ENCODE results near the gene WWOX.
A peak's percentile ranks its signal among the peaks of the same experiment; 100 is the strongest.

Gene WWOX

GRCh38 chr16:79154086-79154485 is 1054.6 kb downstream of the WWOX start:
- DNase-seq (ENCODE audit: low spot score), result no peak

- no peak for DNase-seq (ENCODE audit: low spot score)
Measured at GRCh38 chr16:79155471-79155870, 1056.0 kb downstream of the WWOX start.

GRCh38 chr16:79155904-79156303 is 1056.5 kb downstream of the WWOX start:
- no peak for DNase-seq (ENCODE audit: low spot score)

GRCh38 chr16:79156761-79157160 is 1057.3 kb downstream of the WWOX start:
- no peak for DNase-seq (ENCODE audit: low spot score)

- no peak for DNase-seq (ENCODE audit: low spot score)
Measured at GRCh38 chr16:79158337-79158736, 1058.9 kb downstream of the WWOX start.

GRCh38 chr16:79159261-79160049 is 1060.0 kb downstream of the WWOX start:
- DNase-seq (ENCODE audit: low spot score), result no peak

GRCh38 chr16:79162977-79163376 is 1063.5 kb downstream of the WWOX start:
- no peak for DNase-seq (ENCODE audit: low spot score)

GRCh38 chr16:79163691-79164387 is 1064.4 kb downstream of the WWOX start:
- DNase-seq (ENCODE audit: low spot score), result no peak

GRCh38 chr16:79164388-79164995 is 1065.0 kb downstream of the WWOX start:
- no peak for DNase-seq (ENCODE audit: low spot score)

- no peak for DNase-seq (ENCODE audit: low spot score)
Measured at GRCh38 chr16:79165079-79165478, 1065.6 kb downstream of the WWOX start.

- DNase-seq (ENCODE audit: low spot score), result no peak
Measured at GRCh38 chr16:79165506-79165905, 1066.1 kb downstream of the WWOX start.

GRCh38 chr16:79167893-79168292 is 1068.4 kb downstream of the WWOX start:
- no peak for DNase-seq (ENCODE audit: low spot score)

- no peak for DNase-seq (ENCODE audit: low spot score)
Measured at GRCh38 chr16:79168321-79168720, 1068.9 kb downstream of the WWOX start.

GRCh38 chr16:79169239-79169638 is 1069.8 kb downstream of the WWOX start:
- DNase-seq (ENCODE audit: low spot score), result peak; percentile 59

- DNase-seq (ENCODE audit: low spot score), result no peak
Measured at GRCh38 chr16:79170555-79171246, 1071.2 kb downstream of the WWOX start.

- no peak for DNase-seq (ENCODE audit: low spot score)
Measured at GRCh38 chr16:79171504-79171903, 1072.0 kb downstream of the WWOX start.

GRCh38 chr16:79171931-79172705 is 1072.7 kb downstream of the WWOX start:
- no peak for DNase-seq (ENCODE audit: low spot score)

GRCh38 chr16:79172976-79173500 is 1073.6 kb downstream of the WWOX start:
- no peak for DNase-seq (ENCODE audit: low spot score)

GRCh38 chr16:79173919-79174318 is 1074.5 kb downstream of the WWOX start:
- no peak for DNase-seq (ENCODE audit: low spot score)

- DNase-seq (ENCODE audit: low spot score), result no peak
Measured at GRCh38 chr16:79175286-79176057, 1076.0 kb downstream of the WWOX start.

GRCh38 chr16:79177018-79177417 is 1077.6 kb downstream of the WWOX start:
- DNase-seq (ENCODE audit: low spot score), result no peak

All from ecto neural progenitor cell (in vitro differentiated cells).